Common myeloid progenitor, CD34-positive (primary cell): ENCODE data around the gene TMEM127.

Experiments used
- CTCF ChIA-PET: fragments of 350-600 bp; sonication (Branson Sonifier 250); formaldehyde crosslinking; loops from one replicate; lab custom pipeline; 2021; ENCODE audit warnings: antibody characterized with exemption; lab: Charles Lee
- POLR2A ChIA-PET: fragments of 350-600 bp; sonication (Branson Sonifier 250); formaldehyde crosslinking; loops from one replicate; lab custom pipeline; 2021; ENCODE audit warnings: antibody characterized with exemption; lab: Charles Lee
- DNase-seq, 3 donors: peaks; one replicate each; pipeline versions ENCODE4 v3.0.0 to v3.0.0-alpha.2; 2013
- H3K27ac ChIP-seq, 2 experiments: 1 replicate in 1 of 2; 2 replicates in 1 of 2; pipeline ENCODE4 v1.7.0; 2013; ENCODE audit warnings: inconsistent platforms in 2 of 2, low read length in 2 of 2, mild to moderate bottlenecking in 2 of 2, low read depth in 1 of 2, moderate library complexity in 1 of 2; ENCODE audit not compliant: severe bottlenecking in 2 of 2, insufficient read depth in 1 of 2, poor library complexity in 1 of 2
- H3K27me3 ChIP-seq, 5 experiments: replicated peaks in 2 of 5; 1 replicate in 3 of 5; 2 replicates in 2 of 5; pipeline versions ENCODE4 v1.6.1 to v1.7.0; 2013; ENCODE audit warnings: low read length in 4 of 5, mild to moderate bottlenecking in 2 of 5, moderate library complexity in 2 of 5, inconsistent platforms in 1 of 5; ENCODE audit not compliant: insufficient read depth in 5 of 5, control insufficient read depth in 4 of 5
- H3K36me3 ChIP-seq, 4 experiments: 1 replicate in 2 of 4; 2 replicates in 2 of 4; pipeline versions ENCODE4 v1.6.1 to v1.7.0; 2013; ENCODE audit warnings: low read length in 3 of 4, control low read depth in 1 of 4, mild to moderate bottlenecking in 1 of 4; ENCODE audit not compliant: control insufficient read depth in 4 of 4, insufficient read depth in 4 of 4
- H3K4me1 ChIP-seq, 4 experiments: 1 replicate in 3 of 4; 2 replicates in 1 of 4; pipeline versions ENCODE4 v1.6.1 to v1.7.1; 2013; ENCODE audit warnings: low read length in 3 of 4, mild to moderate bottlenecking in 3 of 4, control low read depth in 1 of 4, inconsistent platforms in 1 of 4, moderate library complexity in 1 of 4; ENCODE audit not compliant: control insufficient read depth in 4 of 4, insufficient read depth in 4 of 4; ENCODE audit errors: control extremely low read depth in 1 of 4
- H3K4me3 ChIP-seq, 7 experiments: 1 replicate in 4 of 7; 2 replicates in 3 of 7; pipeline versions ENCODE4 v1.5.1 to v1.7.0; 2013; ENCODE audit warnings: mild to moderate bottlenecking in 7 of 7, low read length in 6 of 7, moderate library complexity in 6 of 7, inconsistent platforms in 2 of 7, low read depth in 2 of 7, control low read depth in 1 of 7; ENCODE audit not compliant: insufficient read depth in 4 of 7, control insufficient read depth in 1 of 7; ENCODE audit errors: extremely low read depth in 1 of 7
- H3K9me3 ChIP-seq, 5 experiments: 1 replicate in 4 of 5; 2 replicates in 1 of 5; pipeline versions ENCODE4 v1.6.1 to v1.7.1; 2013; ENCODE audit warnings: low read length in 4 of 5, mild to moderate bottlenecking in 2 of 5, inconsistent platforms in 1 of 5, low read depth in 1 of 5, moderate library complexity in 1 of 5; ENCODE audit not compliant: control insufficient read depth in 4 of 5, insufficient read depth in 2 of 5; ENCODE audit errors: control extremely low read depth in 1 of 5
- WGBS: methylation state at CpG from one replicate; pipeline ENCODE4 v1.1.5; 2013; ENCODE audit not compliant: insufficient coverage; 5-methylcytosine and 5-hydroxymethylcytosine counted together

TMEM127 gene

DNA sequence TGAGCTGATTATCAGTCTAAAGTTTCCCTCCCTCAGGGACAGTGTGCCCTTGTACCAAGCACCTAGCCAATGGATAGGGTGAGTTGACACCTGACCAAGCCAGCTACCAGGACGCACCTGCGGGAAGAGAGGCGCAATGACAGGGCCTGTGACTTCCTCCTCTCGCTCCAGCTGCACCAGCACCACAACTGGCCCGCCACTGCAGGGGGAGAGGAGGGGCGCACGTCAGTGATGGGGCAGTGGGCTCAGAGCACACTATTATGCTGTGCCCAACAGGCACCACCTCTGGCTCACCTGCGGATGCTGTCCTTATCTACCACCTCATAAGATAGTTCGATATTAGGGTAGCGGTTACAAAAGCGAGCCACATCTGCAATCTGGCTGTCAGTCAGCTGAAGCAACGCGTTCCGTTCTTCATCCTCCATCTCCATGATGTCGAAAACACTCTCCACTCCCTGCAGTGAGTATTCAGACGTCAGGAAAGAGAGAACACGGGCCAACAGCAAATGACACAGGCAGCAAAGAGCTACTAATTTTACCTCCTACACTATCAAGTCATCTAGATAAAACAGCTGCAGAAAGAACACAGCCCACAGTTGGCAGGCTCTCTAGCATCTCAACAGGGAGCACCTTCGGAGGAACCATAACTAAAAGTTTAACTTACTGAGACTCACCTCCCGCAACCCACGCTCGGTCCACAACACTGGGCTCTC, 11.1 kb upstream of the TMEM127 start:
- CTCF ChIA-PET, result interaction anchor here (1.1 to 1.5 kb wide), 4 partner anchors 10 to 140 kb away, joined by 3 to 5 read pairs (median 3); partner anchors contain the start of gene ASTL
- POLR2A ChIA-PET, result no interaction called here
- DNase-seq, result no peak
- H3K36me3 ChIP-seq, result peaks cover 23 to 85% (median 58%) of the 10 kb centered on the region in 4 experiments
- H3K27ac ChIP-seq, result no peak overlapping the region
- H3K9me3 ChIP-seq, result no peaks in the 10 kb centered on the region
- no peaks in the 10 kb centered on the region for H3K27me3 ChIP-seq
- H3K4me1 ChIP-seq, result no peaks in the 10 kb centered on the region
- WGBS, result 97% methylated on average over 16 of the region's 21 CpGs
- H3K4me3 ChIP-seq, result no peak overlapping the region

DNA sequence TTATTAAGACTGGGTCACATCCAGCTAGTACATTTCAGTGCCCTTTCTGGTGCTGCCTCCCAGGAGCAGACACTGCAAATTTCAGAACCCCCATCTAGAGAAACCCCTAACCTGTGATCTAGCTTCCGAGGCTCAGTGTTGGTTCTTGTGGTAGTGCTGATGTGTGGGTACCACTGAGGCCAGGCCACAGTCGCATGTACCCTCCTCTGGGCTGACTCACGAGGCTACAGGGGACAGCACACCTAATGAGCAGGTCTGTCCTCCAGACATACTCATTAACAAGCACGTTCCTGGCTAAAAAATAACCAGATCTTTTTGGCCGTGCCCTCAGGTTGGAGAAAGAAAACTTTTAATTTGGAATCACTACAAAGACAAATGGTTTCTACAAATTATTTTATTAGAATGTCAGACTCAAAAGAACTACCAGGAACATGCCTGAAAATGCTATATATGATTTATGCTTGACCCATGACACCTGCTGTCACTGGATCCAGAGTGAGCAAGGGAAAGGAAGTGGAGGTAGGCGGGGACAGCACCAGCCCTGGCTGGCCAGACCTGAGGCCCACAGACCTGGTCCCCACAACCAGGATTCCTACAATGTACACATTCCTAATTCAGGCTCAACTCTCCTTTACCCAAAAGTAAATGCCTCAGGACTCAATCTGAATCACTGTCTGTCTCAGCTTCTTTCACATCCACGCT, 8.7 kb upstream of the TMEM127 start:
- H3K27me3 ChIP-seq, result no peaks in the 10 kb centered on the region
- H3K27ac ChIP-seq, result peak overlapping the region in 1 of 2 experiments; percentile 0
- DNase-seq, result no peak
- WGBS, result 100% methylated on average over 2 of the region's 7 CpGs
- peaks cover 23 to 81% (median 56%) of the 10 kb centered on the region in 4 experiments for H3K36me3 ChIP-seq
- H3K4me1 ChIP-seq, result no peaks in the 10 kb centered on the region
- H3K9me3 ChIP-seq, result no peaks in the 10 kb centered on the region
- POLR2A ChIA-PET, result no interaction called here
- H3K4me3 ChIP-seq, result no peak overlapping the region
- CTCF ChIA-PET, result interaction anchor here (0.9 kb wide), 1 partner anchor 15 kb away, joined by 3 read pairs; no protein-coding TSS in a partner anchor

DNA sequence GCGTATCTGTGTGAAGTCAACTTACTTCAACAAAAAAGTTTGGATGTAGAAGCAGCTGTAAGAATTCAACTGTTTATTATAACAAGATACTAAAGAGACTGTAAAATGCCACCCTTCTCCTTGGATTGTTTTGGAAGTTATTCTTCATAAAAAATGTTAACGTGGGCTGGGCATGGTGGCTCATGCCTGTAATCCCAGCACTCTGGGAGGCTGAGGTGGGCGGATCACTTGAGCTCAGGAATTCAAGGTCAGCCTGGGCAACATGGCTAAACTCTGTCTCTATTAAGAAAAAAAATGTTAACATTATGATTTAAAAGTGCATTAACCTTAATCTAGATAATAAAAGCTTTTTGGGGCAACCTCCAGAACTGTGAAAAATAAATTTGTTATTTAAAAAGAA, 8.0 kb upstream of the TMEM127 start:
- Histone ChIP-seq H3K27me3 (no peaks in the 10 kb centered on the region), H3K36me3 (peaks cover 22 to 81% (median 53%) of the 10 kb centered on the region in 4 experiments), H3K4me1 (no peaks in the 10 kb centered on the region), H3K9me3 (no peaks in the 10 kb centered on the region), H3K27ac (no peak overlapping the region), H3K4me3 (no peak overlapping the region)
- POLR2A ChIA-PET, result no interaction called here
- DNase-seq, result no peak
- 100% methylated on average over 1 of the region's 3 CpGs for WGBS
- CTCF ChIA-PET, result no interaction called here

DNA sequence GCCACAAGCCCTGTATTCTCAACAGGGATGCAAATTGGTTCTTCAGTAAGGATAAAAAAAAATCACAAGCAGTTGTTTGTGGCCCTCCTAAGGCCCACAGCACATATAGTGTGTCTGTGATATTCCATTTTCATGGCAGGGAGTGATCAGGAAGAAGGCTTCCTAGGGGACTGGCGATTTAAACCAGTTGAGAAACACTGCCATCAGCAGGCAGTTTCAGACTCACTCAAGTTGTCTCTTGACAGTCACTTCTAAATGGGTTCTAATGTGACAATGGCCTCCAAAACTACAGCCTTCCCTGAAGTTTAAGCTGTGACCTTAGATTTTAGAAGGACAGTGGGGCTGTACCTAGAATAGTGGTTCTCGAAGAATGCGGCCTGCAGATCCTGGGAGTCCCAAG, 6.2 kb upstream of the TMEM127 start:
- H3K27ac ChIP-seq, result no peak overlapping the region
- peaks cover 0 to 9% (median 7%) of the 10 kb centered on the region in 4 experiments for H3K4me1 ChIP-seq
- no peak for DNase-seq
- WGBS, result 95% methylated on average over 3 of the region's 3 CpGs
- no peaks in the 10 kb centered on the region for H3K27me3 ChIP-seq
- no peaks in the 10 kb centered on the region for H3K9me3 ChIP-seq
- CTCF ChIA-PET, result interaction anchor here (1.1 kb wide), 1 partner anchor 73 kb away, joined by 3 read pairs; no protein-coding TSS in a partner anchor
- POLR2A ChIA-PET, result no interaction called here
- peaks cover 20 to 77% (median 48%) of the 10 kb centered on the region in 4 experiments for H3K36me3 ChIP-seq
- H3K4me3 ChIP-seq, result no peak overlapping the region

DNA sequence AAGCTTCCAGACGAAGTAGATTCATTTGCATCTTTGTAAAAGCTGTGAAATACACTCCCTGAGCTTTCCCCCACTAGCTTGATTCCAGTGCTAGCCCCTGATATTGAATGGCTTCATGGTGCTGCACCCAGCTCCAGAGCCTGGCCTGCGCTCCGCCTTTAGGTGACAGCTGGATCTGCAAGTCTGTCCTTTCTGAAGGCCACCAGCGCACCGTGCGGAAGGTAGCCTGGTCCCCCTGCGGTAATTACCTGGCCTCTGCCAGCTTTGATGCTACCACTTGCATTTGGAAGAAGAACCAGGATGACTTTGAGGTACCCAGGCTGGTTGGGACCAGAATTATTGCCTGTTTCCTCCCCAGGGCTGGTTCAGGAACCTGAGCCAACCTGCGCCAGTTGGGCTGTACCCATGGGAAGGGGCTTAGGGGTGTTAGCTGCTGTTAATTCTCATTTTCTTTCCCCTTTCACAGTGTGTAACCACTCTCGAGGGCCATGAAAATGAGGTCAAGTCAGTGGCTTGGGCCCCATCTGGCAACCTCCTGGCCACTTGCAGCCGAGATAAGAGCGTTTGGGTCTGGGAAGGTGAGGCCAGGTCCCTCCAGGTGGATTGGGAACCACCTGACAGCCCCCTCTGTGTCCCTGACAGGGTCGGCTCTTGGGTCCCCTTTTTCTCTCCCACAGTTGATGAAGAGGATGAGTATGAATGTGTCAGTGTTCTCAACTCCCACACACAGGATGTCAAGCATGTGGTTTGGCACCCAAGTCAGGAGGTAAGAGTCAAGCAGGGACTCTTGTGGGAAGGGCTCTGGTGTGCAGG, 1.6 kb upstream of the TMEM127 start:
- POLR2A ChIA-PET, result interaction anchor here (0.6 to 2.0 kb wide), 2 partner anchors 128 to 548 kb away, joined by 4 to 5 read pairs; no protein-coding TSS in a partner anchor

DNA sequence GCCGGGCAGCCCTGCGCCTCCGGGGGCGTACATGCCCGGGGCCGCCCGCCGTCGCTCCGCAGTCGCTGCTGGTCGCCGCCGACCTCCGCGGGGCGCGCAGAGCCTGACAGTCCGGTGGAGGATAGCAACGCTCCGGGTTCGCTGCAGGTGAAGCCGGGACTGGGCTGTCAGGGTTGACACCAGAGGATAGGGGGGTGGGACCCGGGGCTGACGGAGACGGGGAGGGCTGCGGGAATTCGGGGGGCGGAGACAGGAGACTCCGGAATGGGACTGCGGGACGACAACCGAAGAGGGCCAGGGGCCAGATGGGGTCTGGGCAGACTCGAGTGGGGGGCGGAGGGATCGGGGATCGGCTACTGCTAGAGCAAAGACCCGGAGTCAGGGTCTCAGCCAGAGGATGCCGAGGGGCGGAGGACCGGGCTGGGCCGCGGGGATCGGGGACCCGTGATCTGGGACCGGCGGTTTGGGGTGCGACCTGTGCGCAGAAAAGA, 403 bp downstream of the TMEM127 start:
- ChIA-PET POLR2A (interaction anchor here (0.6 to 2.0 kb wide), 2 partner anchors 39 to 126 kb away, joined by 3 to 5 read pairs; no protein-coding TSS in a partner anchor), CTCF (interaction anchor here (0.6 to 6.2 kb wide), 13 partner anchors 11 to 283 kb away, joined by 3 to 59 read pairs (median 4); partner anchors contain the start of gene ASTL)
- peaks cover 11 to 42% (median 38%) of the 10 kb centered on the region in 4 experiments for H3K4me1 ChIP-seq
- peaks cover 14 to 44% (median 29%) of the 10 kb centered on the region in 4 experiments for H3K36me3 ChIP-seq
- H3K27me3 ChIP-seq, result no peaks in the 10 kb centered on the region
- H3K27ac ChIP-seq, result peak overlapping the region; percentile 78 to 90
- WGBS, result 0% methylated on average over 28 of the region's 49 CpGs
- peak in 1 of 3 donors; percentile 70 for DNase-seq
- peak overlapping the region; percentile 72 to 100 (median 94) for H3K4me3 ChIP-seq
- H3K9me3 ChIP-seq, result no peaks in the 10 kb centered on the region

More for the DNA sequence above, 1.6 kb upstream of the TMEM127 start:
- WGBS, result 91% methylated on average over 9 of the region's 12 CpGs
- H3K27ac ChIP-seq, result peak overlapping the region in 1 of 2 experiments; percentile 90
- H3K27me3 ChIP-seq, result no peaks in the 10 kb centered on the region
- CTCF ChIA-PET, result interaction anchor here (0.7 to 6.2 kb wide), 16 partner anchors 9 to 274 kb away, joined by 3 to 59 read pairs (median 4); partner anchors contain the start of gene ASTL
- DNase-seq, result peak; percentile 66 to 84 (median 82)
- peak overlapping the region in 5 of 7 experiments; percentile 91 to 100 (median 97) for H3K4me3 ChIP-seq
- peaks cover 12 to 54% (median 37%) of the 10 kb centered on the region in 4 experiments for H3K36me3 ChIP-seq
- no peaks in the 10 kb centered on the region for H3K9me3 ChIP-seq
- H3K4me1 ChIP-seq, result peaks cover 9 to 32% (median 26%) of the 10 kb centered on the region in 4 experiments
